ENCODE data around the gene P2RX1.

Gene P2RX1

DNA sequence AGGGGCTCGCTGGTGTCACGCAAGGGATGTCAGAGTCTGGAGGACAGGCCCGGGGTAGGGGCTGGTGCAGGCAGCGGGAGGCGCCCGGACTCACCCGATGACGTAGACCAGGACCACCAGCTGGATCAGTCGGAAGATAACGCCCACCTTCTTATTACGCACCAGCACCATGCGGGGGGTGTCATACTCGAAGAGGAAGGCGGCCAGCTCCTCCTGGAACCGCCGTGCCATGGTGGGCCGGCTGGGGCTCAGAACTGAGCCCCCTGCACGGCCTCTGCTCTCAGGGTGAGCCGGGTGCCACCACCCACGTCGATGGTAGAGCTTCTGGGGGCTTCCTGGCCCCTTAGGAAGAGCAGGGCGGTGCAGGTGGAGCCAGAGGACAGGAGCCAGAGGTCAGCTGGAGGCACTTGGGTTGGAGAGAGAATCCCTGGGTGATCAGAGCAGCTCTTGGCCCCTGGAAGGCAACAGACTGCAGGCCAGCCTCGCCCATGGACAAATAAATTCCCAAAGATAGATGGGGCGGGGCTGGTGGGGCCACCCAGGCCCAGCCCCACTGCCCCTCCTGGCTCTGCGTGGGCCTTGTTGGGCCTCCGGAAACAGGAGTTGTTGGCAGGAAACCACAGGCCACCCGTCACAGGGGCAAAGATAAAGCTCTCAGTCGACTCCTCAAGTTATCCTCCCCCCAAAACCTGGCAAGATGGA, at the start of gene P2RX1:
TSS of gene P2RX1 (minus strand) at position 471 of the 702 bp plus-strand sequence. CDS start at position 231, 240 bp downstream.
- Histone ChIP-seq H3K79me2 (ENCODE audit: control insufficient read depth, low read length) (peaks cover 28% of the 10 kb centered on the region), H3K27me3 (ENCODE audit: control insufficient read depth, low read length) (no peaks in the 10 kb centered on the region), H3K36me3 (ENCODE audit: control insufficient read depth, low read length) (peaks cover 4% of the 10 kb centered on the region), H3K4me2 (ENCODE audit: low read length) (peak within 1 kb of the TSS; percentile 88), H3F3A (ENCODE audit: control insufficient read depth, insufficient read depth) (peaks cover 18% of the 10 kb centered on the region), H3K9me2 (replicated peaks; ENCODE audit: control insufficient read depth, low read length) (no peaks in the 10 kb centered on the region), H3K4me1 (ENCODE audit: control insufficient read depth, low read length) (peaks cover 74% of the 10 kb centered on the region), H3K4me3 (ENCODE audit: low read length) (peak within 1 kb of the TSS; percentile 71), H4K20me1 (ENCODE audit: control insufficient read depth, insufficient read depth, low read depth, low read length) (no peaks in the 10 kb centered on the region), H3K27ac (ENCODE audit: low read depth, low read length) (peak within 1 kb of the TSS; percentile 83), H3K9me3 (ENCODE audit: control insufficient read depth, insufficient read depth, low read length) (no peaks in the 10 kb centered on the region)
- TF ChIP-seq EZH2phosphoT487 (IDR thresholded peaks at IDR 0.05; ENCODE audit: borderline replicate concordance, low read length) (no peak), CTCF (IDR thresholded peaks at IDR 0.05; ENCODE audit: low read depth, low read length, poor library complexity, severe bottlenecking) (no peak)

DNA sequence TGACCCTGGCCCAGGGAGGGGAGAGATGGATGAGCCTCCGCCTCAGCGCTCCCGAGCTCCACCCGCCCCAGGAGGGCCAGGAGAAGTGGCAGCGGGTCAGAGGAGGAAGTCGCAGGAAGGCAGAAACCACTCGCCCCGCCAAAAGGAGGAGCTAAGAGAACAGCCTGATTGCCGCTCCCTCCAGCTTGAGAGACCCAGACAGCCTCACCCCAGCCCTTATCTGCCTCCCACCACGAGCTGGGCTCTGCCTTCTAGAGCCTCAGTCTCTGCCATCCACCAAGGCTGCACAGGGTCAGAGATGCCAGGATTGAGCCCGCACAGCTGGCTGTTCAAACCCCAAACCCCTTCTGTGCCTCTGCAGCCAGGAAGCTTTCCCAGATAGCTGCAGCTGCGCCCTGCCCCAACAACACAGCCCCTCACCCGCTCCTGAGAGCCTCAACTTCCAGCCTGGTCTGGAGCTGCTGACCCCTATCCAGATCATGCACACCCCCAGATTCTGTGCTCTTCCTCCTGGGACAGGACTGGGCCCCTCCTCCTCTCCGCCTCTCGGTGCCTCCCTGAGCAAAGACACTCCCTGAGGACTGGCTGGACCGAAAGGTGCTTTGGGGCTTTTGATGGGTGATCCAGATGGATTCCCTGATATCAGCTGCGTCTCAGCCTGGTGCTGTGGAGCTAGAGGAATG, 49.0 kb upstream of the P2RX1 start:
- Histone ChIP-seq H3K27me3 (ENCODE audit: control insufficient read depth, low read length) (no peaks in the 10 kb centered on the region), H3F3A (ENCODE audit: control insufficient read depth, insufficient read depth) (peaks cover 24% of the 10 kb centered on the region), H4K20me1 (ENCODE audit: control insufficient read depth, insufficient read depth, low read depth, low read length) (peaks cover 12% of the 10 kb centered on the region), H3K27ac (ENCODE audit: low read depth, low read length) (peak overlapping the region; percentile 99), H3K4me3 (ENCODE audit: low read length) (peak overlapping the region; percentile 98), H3K9me2 (replicated peaks; ENCODE audit: control insufficient read depth, low read length) (no peaks in the 10 kb centered on the region), H3K36me3 (ENCODE audit: control insufficient read depth, low read length) (peaks cover 32% of the 10 kb centered on the region), H3K4me2 (ENCODE audit: low read length) (peak overlapping the region; percentile 83), H3K79me2 (ENCODE audit: control insufficient read depth, low read length) (peaks cover 39% of the 10 kb centered on the region), H3K4me1 (ENCODE audit: control insufficient read depth, low read length) (peaks cover 65% of the 10 kb centered on the region), H3K9me3 (ENCODE audit: control insufficient read depth, insufficient read depth, low read length) (no peaks in the 10 kb centered on the region)
- TF ChIP-seq CTCF (IDR thresholded peaks at IDR 0.05; ENCODE audit: low read depth, low read length, poor library complexity, severe bottlenecking) (peak; percentile 14), EZH2phosphoT487 (IDR thresholded peaks at IDR 0.05; ENCODE audit: borderline replicate concordance, low read length) (no peak)

DNA sequence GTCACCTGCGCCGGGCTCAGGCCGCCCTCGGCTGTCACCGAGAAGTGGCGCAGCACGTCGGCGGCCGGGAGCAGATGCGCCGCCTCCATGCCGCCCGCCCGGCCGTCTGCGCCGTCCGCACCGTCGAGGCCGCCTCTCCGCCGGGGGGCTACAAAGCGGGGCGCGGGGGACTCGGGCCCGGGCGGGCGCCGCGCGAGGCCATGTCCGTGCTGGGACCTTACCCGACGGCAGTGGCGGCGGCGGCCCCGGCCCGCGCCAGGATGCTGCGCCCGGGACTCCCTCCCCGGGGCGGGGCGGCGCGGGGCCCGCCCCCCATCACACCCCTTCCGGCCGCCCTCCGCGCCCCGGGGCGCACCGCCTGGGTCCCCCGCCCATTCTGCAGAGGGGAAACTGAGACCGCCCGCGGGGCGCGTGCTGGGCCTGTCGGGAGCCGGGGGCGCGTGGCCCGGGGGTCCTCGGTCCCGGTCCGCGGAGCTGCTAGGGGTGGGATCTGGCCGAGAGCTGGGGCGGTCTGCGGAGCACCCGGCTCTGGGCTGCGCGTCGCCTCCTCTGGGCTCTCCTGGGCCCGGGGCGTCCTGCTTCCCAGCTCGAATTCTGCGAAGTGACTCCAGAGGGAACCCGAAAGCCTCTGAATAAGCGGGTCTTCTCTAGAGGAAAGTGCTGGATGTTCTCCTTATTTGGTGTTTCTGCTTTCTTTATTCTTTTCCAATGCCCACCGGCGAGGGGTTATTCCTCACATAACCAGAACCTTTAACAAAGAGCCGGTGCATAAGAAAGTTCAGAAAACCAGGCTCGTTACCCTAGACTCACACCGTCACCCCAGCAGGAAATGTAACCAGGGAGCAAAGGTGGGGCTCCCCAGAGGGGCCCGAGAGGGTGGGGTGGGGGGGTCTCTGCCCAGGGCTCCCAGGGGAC, 48.2 kb upstream of the P2RX1 start, which contains the start of gene ATP2A3:
TSS of gene ATP2A3 (minus strand) at position 235 of the 915 bp plus-strand sequence. CDS start at position 89, 146 bp downstream.
- Histone ChIP-seq H3F3A (ENCODE audit: control insufficient read depth, insufficient read depth) (peaks cover 24% of the 10 kb centered on the region), H3K36me3 (ENCODE audit: control insufficient read depth, low read length) (peaks cover 40% of the 10 kb centered on the region), H3K4me3 (ENCODE audit: low read length) (peak within 1 kb of the TSS; percentile 98), H4K20me1 (ENCODE audit: control insufficient read depth, insufficient read depth, low read depth, low read length) (peaks cover 20% of the 10 kb centered on the region), H3K79me2 (ENCODE audit: control insufficient read depth, low read length) (peaks cover 47% of the 10 kb centered on the region), H3K9me3 (ENCODE audit: control insufficient read depth, insufficient read depth, low read length) (no peaks in the 10 kb centered on the region), H3K4me1 (ENCODE audit: control insufficient read depth, low read length) (peaks cover 73% of the 10 kb centered on the region), H3K4me2 (ENCODE audit: low read length) (peak within 1 kb of the TSS; percentile 100), H3K9me2 (replicated peaks; ENCODE audit: control insufficient read depth, low read length) (no peaks in the 10 kb centered on the region), H3K27me3 (ENCODE audit: control insufficient read depth, low read length) (no peaks in the 10 kb centered on the region), H3K27ac (ENCODE audit: low read depth, low read length) (peak within 1 kb of the TSS; percentile 99)
- TF ChIP-seq CTCF (IDR thresholded peaks at IDR 0.05; ENCODE audit: low read depth, low read length, poor library complexity, severe bottlenecking) (no peak), EZH2phosphoT487 (IDR thresholded peaks at IDR 0.05; ENCODE audit: borderline replicate concordance, low read length) (no peak)

All from DOHH2 (cell line).